ENCODE data around the gene ANKS1B.

The ANKS1B gene

DNA sequence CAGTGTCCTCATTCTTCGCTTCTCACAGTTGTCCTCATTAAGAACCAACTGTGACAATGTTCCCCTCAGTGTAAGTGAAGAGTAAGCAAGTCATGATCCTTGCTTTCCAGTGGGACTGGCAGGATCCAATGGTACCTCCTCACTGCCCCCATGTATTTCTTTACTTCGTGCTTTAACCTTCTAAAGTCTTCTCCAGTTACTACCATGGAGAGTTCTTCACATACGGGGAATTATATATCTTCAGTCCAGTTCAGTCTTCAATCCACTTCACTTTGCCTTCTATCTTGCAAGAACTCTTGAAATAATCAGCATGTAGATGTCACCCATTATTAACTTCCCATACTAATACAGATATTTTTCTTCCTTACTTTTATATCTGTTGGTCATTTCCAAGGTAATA, 719.1 kb downstream of the ANKS1B start:
- no peaks in the 10 kb centered on the region for H3K27me3 ChIP-seq (ENCODE audit: insufficient read depth, low read depth)
- H3K36me3 ChIP-seq (ENCODE audit: insufficient read depth): no peaks in the 10 kb centered on the region
- no peak overlapping the region for H3K27ac ChIP-seq
- TF ChIP-seq, protein P1, sequence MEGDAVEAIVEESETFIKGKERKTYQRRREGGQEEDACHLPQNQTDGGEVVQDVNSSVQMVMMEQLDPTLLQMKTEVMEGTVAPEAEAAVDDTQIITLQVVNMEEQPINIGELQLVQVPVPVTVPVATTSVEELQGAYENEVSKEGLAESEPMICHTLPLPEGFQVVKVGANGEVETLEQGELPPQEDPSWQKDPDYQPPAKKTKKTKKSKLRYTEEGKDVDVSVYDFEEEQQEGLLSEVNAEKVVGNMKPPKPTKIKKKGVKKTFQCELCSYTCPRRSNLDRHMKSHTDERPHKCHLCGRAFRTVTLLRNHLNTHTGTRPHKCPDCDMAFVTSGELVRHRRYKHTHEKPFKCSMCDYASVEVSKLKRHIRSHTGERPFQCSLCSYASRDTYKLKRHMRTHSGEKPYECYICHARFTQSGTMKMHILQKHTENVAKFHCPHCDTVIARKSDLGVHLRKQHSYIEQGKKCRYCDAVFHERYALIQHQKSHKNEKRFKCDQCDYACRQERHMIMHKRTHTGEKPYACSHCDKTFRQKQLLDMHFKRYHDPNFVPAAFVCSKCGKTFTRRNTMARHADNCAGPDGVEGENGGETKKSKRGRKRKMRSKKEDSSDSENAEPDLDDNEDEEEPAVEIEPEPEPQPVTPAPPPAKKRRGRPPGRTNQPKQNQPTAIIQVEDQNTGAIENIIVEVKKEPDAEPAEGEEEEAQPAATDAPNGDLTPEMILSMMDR (conservative IDR thresholded peaks at IDR 0.05; ENCODE audit: low read depth, low read length): no peak
- no peak overlapping the region for H3K4me2 ChIP-seq
- no peak overlapping the region for H3K9ac ChIP-seq
- H2AFZ ChIP-seq (ENCODE audit: low read depth): no peak overlapping the region
- H3K4me1 ChIP-seq (ENCODE audit: low read depth, poor library complexity, severe bottlenecking): no peaks in the 10 kb centered on the region
- H3K79me2 ChIP-seq (ENCODE audit: insufficient read depth, low read depth): no peaks in the 10 kb centered on the region
- no peak overlapping the region for H3K4me3 ChIP-seq (IDR thresholded peaks at IDR 0.05; ENCODE audit: insufficient read depth, low read depth, low read length)
- H4K20me1 ChIP-seq (ENCODE audit: insufficient read depth): no peaks in the 10 kb centered on the region

DNA sequence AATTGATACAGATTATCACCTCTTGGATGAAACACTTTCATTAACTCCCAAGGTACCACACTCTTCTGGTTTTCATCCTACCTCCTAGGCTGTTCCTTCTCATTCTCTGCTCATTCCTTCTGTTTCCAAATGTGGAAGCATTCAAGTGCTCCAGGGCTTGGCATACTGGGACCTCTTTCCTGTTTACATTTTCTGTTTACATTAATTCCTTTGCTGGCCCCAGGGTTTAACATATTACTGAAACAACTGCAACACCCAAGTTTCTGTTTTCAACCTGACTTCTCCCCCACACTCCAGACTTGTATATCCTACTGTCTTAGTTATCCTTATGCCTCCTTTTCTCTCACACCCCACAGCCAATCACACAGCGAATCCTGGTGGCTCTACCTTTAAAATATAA, 723.5 kb downstream of the ANKS1B start:
- Histone ChIP-seq H4K20me1 (ENCODE audit: insufficient read depth) (no peaks in the 10 kb centered on the region), H3K27me3 (ENCODE audit: insufficient read depth, low read depth) (no peaks in the 10 kb centered on the region), H2AFZ (ENCODE audit: low read depth) (no peak overlapping the region), H3K36me3 (ENCODE audit: insufficient read depth) (no peaks in the 10 kb centered on the region), H3K9ac (no peak overlapping the region), H3K4me1 (ENCODE audit: low read depth, poor library complexity, severe bottlenecking) (no peaks in the 10 kb centered on the region), H3K27ac (no peak overlapping the region), H3K4me2 (no peak overlapping the region), H3K79me2 (ENCODE audit: insufficient read depth, low read depth) (no peaks in the 10 kb centered on the region), H3K4me3 (IDR thresholded peaks at IDR 0.05; ENCODE audit: insufficient read depth, low read depth, low read length) (no peak overlapping the region)
- TF ChIP-seq, protein P1 (conservative IDR thresholded peaks at IDR 0.05; ENCODE audit: low read depth, low read length): no peak

DNA sequence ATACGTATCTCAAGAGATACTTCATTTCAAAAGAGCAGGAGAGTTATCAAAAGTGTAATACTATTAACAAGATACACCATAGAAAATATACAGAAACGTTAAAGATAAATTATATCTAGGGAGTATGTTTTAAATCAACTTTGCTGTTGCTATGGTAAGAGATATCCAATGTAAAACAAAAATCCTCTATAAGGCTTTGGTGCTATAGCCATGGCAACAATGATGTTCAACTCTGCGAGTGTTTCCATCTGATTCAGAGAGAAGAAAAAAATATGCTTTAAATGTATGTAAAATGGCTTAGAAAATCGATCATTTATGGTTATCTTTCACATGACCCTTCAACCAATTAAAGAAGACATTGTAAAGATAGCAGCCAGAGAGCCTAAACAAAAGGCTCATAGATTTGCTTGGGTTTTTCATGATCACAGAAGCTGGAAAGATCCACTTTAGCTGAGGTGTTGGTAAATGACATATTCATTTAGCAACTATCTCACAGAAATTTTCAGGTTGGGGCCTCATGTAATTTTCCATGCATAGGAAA, 724.2 kb downstream of the ANKS1B start:
- no peaks in the 10 kb centered on the region for H3K79me2 ChIP-seq (ENCODE audit: insufficient read depth, low read depth)
- TF ChIP-seq, protein P1 (conservative IDR thresholded peaks at IDR 0.05; ENCODE audit: low read depth, low read length): no peak
- H3K27me3 ChIP-seq (ENCODE audit: insufficient read depth, low read depth): no peaks in the 10 kb centered on the region
- no peaks in the 10 kb centered on the region for H4K20me1 ChIP-seq (ENCODE audit: insufficient read depth)
- H3K4me3 ChIP-seq (IDR thresholded peaks at IDR 0.05; ENCODE audit: insufficient read depth, low read depth, low read length): no peak overlapping the region
- H3K27ac ChIP-seq: no peak overlapping the region
- no peak overlapping the region for H2AFZ ChIP-seq (ENCODE audit: low read depth)
- H3K36me3 ChIP-seq (ENCODE audit: insufficient read depth): no peaks in the 10 kb centered on the region
- H3K9ac ChIP-seq: no peak overlapping the region
- H3K4me2 ChIP-seq: no peak overlapping the region
- no peaks in the 10 kb centered on the region for H3K4me1 ChIP-seq (ENCODE audit: low read depth, poor library complexity, severe bottlenecking)

DNA sequence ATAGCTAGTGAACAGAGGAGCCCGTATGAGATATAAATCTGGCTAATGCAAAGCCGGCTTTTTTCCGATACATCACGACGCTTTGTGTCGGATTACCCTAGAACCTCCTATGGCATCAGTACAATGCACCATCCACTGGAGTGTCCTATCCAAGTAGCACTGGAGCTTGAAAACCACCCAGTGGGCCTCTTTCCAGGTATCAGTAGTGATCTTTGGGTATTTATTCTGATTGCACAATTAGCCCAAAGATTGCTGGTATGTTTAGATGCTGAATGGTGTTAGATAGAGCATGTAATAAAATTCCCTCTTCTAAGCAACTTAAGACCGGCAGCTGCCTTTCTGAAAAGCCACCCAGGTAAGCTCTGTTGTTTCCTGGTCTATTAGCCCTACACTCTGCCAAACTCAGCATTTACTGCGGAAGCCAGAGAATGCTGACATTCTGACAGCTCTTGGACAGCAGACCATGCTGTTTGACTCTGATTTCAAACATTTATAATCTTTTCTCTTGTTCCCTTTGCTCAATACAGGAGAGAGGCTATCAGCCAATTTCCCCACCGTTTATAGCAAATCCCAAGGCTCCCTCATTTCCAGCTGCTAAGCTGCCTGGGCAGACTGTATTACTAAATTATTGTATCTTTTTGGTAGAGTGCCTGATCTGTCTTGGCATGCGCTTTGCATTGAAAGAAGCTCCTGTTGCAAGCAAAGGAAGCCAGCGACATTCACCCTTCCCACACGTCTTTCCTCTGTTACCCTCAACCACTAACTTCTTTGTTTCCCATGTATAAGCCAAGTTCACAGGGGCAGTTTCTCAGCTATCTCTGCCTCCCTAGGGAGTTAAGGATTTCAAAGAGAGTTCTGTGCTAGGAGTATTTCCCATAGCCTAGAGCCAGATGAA, 725.4 kb downstream of the ANKS1B start:
- no peaks in the 10 kb centered on the region for H3K4me1 ChIP-seq (ENCODE audit: low read depth, poor library complexity, severe bottlenecking)
- no peaks in the 10 kb centered on the region for H3K36me3 ChIP-seq (ENCODE audit: insufficient read depth)
- H3K4me3 ChIP-seq (IDR thresholded peaks at IDR 0.05; ENCODE audit: insufficient read depth, low read depth, low read length): no peak overlapping the region
- H3K4me2 ChIP-seq: no peak overlapping the region
- H3K27ac ChIP-seq: no peak overlapping the region
- TF ChIP-seq, protein P1 (conservative IDR thresholded peaks at IDR 0.05; ENCODE audit: low read depth, low read length): no peak
- no peaks in the 10 kb centered on the region for H3K79me2 ChIP-seq (ENCODE audit: insufficient read depth, low read depth)
- no peaks in the 10 kb centered on the region for H4K20me1 ChIP-seq (ENCODE audit: insufficient read depth)
- H3K27me3 ChIP-seq (ENCODE audit: insufficient read depth, low read depth): no peaks in the 10 kb centered on the region
- H3K9ac ChIP-seq: no peak overlapping the region
- no peak overlapping the region for H2AFZ ChIP-seq (ENCODE audit: low read depth)
